IMR-90 (cell line): ENCODE data around the gene GNG7.

ENCODE experiments used
- CTCF ChIP-seq: conservative IDR thresholded peaks from 2 replicates; pipeline ENCODE4 v1.5.1; 2012; ENCODE audit warnings: mild to moderate bottlenecking, low read depth, low read length, improper control_type of control experiment
- RAD21 ChIP-seq: IDR thresholded peaks from 2 replicates; pipeline ENCODE4 v1.6.1; 2012; ENCODE audit warnings: low read length, improper control_type of control experiment
- RFX5 ChIP-seq: IDR thresholded peaks from 2 replicates; pipeline ENCODE4 v1.8.0; 2012; ENCODE audit warnings: low read depth, mild to moderate bottlenecking, low read length, moderate library complexity

DNA sequence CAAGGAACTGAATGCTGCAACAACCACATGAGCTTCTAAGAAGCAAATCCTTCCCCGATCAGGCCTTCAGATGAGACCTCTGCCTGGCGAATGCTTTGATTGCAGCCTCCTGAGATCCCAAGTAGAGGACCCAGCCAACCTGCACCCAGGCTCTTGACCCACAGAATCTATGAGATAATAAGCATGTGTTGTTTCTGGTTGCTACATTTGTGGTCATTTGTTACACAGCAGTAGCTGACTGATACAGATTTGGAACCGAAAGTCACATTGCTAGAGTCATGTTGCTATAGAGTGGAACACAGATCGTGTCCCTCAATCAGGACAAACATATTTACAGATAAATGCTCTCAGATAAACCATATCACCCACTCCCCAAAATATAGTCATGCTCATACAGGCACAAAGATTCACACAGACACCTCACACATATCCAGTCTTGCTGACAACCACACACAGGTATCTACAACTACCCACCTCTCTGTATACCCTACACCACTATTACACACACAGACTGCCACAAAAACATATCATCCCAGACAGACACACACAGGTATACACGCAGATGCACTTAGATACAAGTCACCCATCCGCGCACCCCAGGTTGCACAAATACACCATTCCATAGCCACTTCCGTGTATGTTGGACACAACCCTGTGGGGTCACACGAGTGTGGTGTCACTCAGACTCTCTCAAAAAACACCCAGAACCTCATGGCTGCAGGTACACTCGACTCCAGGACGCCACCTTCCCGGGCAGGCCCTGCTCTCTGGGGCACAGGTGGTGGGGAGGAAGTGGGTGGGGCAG is 13.2 kb upstream of the GNG7 start:
- TF ChIP-seq CTCF (no peak), RAD21 (no peak), RFX5 (no peak)
